Ishikawa (cell line): ENCODE measurements around the gene COL5A2.

Source experiments
- CREB1 ChIP-seq: IDR thresholded peaks from 2 replicates; pipeline ENCODE4 v1.6.1; 2012; ENCODE audit warnings: low read depth
- EP300 ChIP-seq: IDR thresholded peaks from 2 replicates; pipeline ENCODE4 v1.6.1; 2012; ENCODE audit warnings: borderline replicate concordance
- FOXM1 ChIP-seq: IDR thresholded peaks from 2 replicates; pipeline ENCODE4 v1.6.1; 2012; ENCODE audit warnings: low read depth, borderline replicate concordance
- NFIC ChIP-seq: IDR thresholded peaks from 2 replicates; pipeline ENCODE4 v1.6.1; 2012
- RAD21 ChIP-seq: IDR thresholded peaks from 2 replicates; pipeline ENCODE4 v1.6.1; 2012; ENCODE audit warnings: low read depth
- TAF1 ChIP-seq: IDR thresholded peaks from 2 replicates; pipeline ENCODE4 v1.6.1; 2012; ENCODE audit warnings: low read depth, mild to moderate bottlenecking
- YY1 ChIP-seq: IDR thresholded peaks from 2 replicates; pipeline ENCODE4 v1.6.1; 2012; ENCODE audit warnings: low read depth
- ZBTB7A ChIP-seq: IDR thresholded peaks from 2 replicates; pipeline ENCODE4 v1.6.1; 2012; ENCODE audit warnings: low read depth
- TF ChIP-seq, protein P1 (sequence below): IDR thresholded peaks from 2 replicates; pipeline ENCODE4 v1.6.1; 2012; ENCODE audit warnings: low read depth, mild to moderate bottlenecking
- TF ChIP-seq, protein P2 (sequence below): IDR thresholded peaks from 2 replicates; pipeline ENCODE4 v1.6.1; 2012

DNA sequence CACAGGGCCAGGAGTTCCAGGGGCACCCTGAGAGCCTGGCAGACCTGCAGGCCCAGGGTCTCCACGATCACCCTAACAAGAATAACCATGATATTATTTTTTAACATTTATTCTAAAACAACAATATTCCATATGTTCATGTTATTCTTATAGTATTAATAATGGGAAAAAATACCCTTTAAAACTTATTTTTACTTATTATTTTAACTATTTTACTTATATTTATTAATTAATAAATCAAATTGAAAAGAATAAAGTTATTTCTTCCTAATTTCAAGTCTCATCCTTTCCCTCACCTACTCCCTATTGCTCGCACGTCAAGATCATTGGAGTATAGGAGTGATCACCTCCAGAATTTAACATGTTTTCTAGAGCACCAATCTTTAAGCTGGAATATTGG is 133.7 kb downstream of the COL5A2 start:
- TF ChIP-seq NFIC (no peak), ZBTB7A (no peak), RAD21 (no peak), YY1 (no peak), EP300 (no peak), TAF1 (no peak), FOXM1 (no peak), CREB1 (no peak)
- TF ChIP-seq, protein P1, sequence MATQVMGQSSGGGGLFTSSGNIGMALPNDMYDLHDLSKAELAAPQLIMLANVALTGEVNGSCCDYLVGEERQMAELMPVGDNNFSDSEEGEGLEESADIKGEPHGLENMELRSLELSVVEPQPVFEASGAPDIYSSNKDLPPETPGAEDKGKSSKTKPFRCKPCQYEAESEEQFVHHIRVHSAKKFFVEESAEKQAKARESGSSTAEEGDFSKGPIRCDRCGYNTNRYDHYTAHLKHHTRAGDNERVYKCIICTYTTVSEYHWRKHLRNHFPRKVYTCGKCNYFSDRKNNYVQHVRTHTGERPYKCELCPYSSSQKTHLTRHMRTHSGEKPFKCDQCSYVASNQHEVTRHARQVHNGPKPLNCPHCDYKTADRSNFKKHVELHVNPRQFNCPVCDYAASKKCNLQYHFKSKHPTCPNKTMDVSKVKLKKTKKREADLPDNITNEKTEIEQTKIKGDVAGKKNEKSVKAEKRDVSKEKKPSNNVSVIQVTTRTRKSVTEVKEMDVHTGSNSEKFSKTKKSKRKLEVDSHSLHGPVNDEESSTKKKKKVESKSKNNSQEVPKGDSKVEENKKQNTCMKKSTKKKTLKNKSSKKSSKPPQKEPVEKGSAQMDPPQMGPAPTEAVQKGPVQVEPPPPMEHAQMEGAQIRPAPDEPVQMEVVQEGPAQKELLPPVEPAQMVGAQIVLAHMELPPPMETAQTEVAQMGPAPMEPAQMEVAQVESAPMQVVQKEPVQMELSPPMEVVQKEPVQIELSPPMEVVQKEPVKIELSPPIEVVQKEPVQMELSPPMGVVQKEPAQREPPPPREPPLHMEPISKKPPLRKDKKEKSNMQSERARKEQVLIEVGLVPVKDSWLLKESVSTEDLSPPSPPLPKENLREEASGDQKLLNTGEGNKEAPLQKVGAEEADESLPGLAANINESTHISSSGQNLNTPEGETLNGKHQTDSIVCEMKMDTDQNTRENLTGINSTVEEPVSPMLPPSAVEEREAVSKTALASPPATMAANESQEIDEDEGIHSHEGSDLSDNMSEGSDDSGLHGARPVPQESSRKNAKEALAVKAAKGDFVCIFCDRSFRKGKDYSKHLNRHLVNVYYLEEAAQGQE: no peak
- TF ChIP-seq, protein P2, sequence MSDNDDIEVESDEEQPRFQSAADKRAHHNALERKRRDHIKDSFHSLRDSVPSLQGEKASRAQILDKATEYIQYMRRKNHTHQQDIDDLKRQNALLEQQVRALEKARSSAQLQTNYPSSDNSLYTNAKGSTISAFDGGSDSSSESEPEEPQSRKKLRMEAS: no peak
